WTC11 (cell line): ENCODE data around the gene DYNLT2B.

Experiments
- CTCF ChIP-seq: fragments of 200-600 bp; IDR thresholded peaks from 2 replicates; pipeline ENCODE4 v1.8.0; 2022; ENCODE audit warnings: antibody characterized with exemption
- ELF4 ChIP-seq: sonication (generic); formaldehyde crosslinking; IDR thresholded peaks from 2 replicates; pipeline ENCODE4 v1.8.1; 2022; ENCODE audit warnings: low read depth, mild to moderate bottlenecking, moderate library complexity, missing genetic modification reagents
- NFE2L1 ChIP-seq: sonication (generic); formaldehyde crosslinking; IDR thresholded peaks from 2 replicates; pipeline ENCODE4 v1.8.1; 2023; ENCODE audit warnings: missing genetic modification reagents
- RELA ChIP-seq: sonication (generic); formaldehyde crosslinking; IDR thresholded peaks from 2 replicates; pipeline ENCODE4 v1.8.1; 2022; ENCODE audit warnings: missing genetic modification reagents, mild to moderate bottlenecking, borderline replicate concordance
- SMAD3 ChIP-seq: sonication (generic); formaldehyde crosslinking; IDR thresholded peaks from 2 replicates; pipeline ENCODE4 v1.8.0; 2022; ENCODE audit warnings: missing genetic modification reagents, mild to moderate bottlenecking, borderline replicate concordance
- TEAD1 ChIP-seq: sonication (generic); formaldehyde crosslinking; IDR thresholded peaks from 2 replicates; pipeline ENCODE4 v1.8.0; 2022; ENCODE audit warnings: mild to moderate bottlenecking, missing genetic modification reagents
- TEAD4 ChIP-seq: sonication (generic); formaldehyde crosslinking; IDR thresholded peaks from 2 replicates; pipeline ENCODE4 v1.8.0; 2022; ENCODE audit warnings: mild to moderate bottlenecking, missing genetic modification reagents
- USF1 ChIP-seq: sonication (generic); formaldehyde crosslinking; IDR thresholded peaks from 2 replicates; pipeline ENCODE4 v1.8.0; 2022; ENCODE audit warnings: mild to moderate bottlenecking, missing genetic modification reagents

DNA sequence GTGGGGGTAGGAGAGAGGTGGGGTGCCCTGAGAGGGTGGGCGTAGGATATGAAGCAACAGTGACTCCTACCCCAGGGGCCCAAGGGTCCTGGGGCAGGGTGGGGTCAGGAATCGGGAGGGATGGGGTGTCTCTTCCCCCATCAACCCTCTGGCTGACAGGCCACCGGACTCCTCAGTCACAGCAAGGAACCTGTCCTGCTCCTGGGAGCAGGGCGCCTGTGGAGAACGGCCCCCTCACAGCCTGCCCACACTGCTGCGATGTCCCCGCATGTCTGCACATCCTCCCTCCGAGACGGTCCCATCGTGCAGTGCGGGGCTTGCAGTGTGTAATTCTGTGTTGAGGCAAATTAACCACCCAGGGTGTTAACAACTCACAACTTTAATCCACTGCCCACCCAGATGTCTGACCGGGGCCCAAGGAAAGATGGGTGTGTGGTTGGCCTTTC is 17.5 kb upstream of the DYNLT2B start:
- TF ChIP-seq CTCF (no peak), RELA (CRISPR knock-in tag) (no peak), TEAD1 (CRISPR knock-in tag) (no peak), SMAD3 (CRISPR knock-in tag) (no peak), TEAD4 (CRISPR knock-in tag) (no peak), USF1 (CRISPR knock-in tag) (no peak), ELF4 (CRISPR knock-in tag) (no peak), NFE2L1 (CRISPR knock-in tag) (no peak)
